DMS53 (cell line): ENCODE measurements around the gene HDGFL3.
A peak's percentile ranks its signal among the peaks of the same experiment; 100 is the strongest.
"Not testable (repeated sequence)": the region's sequence is repeated elsewhere in the genome, so short reads cannot be mapped to it uniquely, and the experiment has no call there.

Source experiments
- DNase-seq: peaks from one replicate; lab custom pipeline; 2025; lab: John Stamatoyannopoulos, UW

Gene HDGFL3

GRCh38 chr15:83194528-83194927 lies 13.1 kb downstream of the HDGFL3 start:
- no peak for DNase-seq

GRCh38 chr15:83193721-83194120 lies 13.9 kb downstream of the HDGFL3 start:
- DNase-seq: no peak

GRCh38 chr15:83192742-83193141 lies 14.9 kb downstream of the HDGFL3 start:
- no peak for DNase-seq

GRCh38 chr15:83190450-83190849 lies 17.2 kb downstream of the HDGFL3 start:
- no peak for DNase-seq

- DNase-seq: no peak
Measured at GRCh38 chr15:83185561-83185960, 22.1 kb downstream of the HDGFL3 start.

GRCh38 chr15:83178869-83179325 lies 28.7 kb downstream of the HDGFL3 start:
- no peak for DNase-seq

- no peak for DNase-seq
Measured at GRCh38 chr15:83178390-83178789, 29.2 kb downstream of the HDGFL3 start.

GRCh38 chr15:83174891-83175290 lies 32.7 kb downstream of the HDGFL3 start:
- no peak for DNase-seq

- DNase-seq: no peak
Measured at GRCh38 chr15:83170474-83171165, 37.0 kb downstream of the HDGFL3 start.

- not testable (repeated sequence) for DNase-seq
Measured at GRCh38 chr15:83169576-83169975, 38.0 kb downstream of the HDGFL3 start.

GRCh38 chr15:83166830-83167229 lies 40.8 kb downstream of the HDGFL3 start:
- DNase-seq: no peak

GRCh38 chr15:83166218-83166617 lies 41.4 kb downstream of the HDGFL3 start:
- no peak for DNase-seq

GRCh38 chr15:83164771-83165404 lies 42.7 kb downstream of the HDGFL3 start:
- no peak for DNase-seq

- no peak for DNase-seq
Measured at GRCh38 chr15:83164111-83164770, 43.4 kb downstream of the HDGFL3 start.

- no peak for DNase-seq
Measured at GRCh38 chr15:83163032-83163431, 44.6 kb downstream of the HDGFL3 start.

GRCh38 chr15:83160741-83161140 lies 46.9 kb downstream of the HDGFL3 start:
- DNase-seq: no peak

- DNase-seq: peak; percentile 38
Measured at GRCh38 chr15:83158393-83158792, 49.2 kb downstream of the HDGFL3 start.

- no peak for DNase-seq
Measured at GRCh38 chr15:83155942-83156341, 51.7 kb downstream of the HDGFL3 start.

GRCh38 chr15:83153288-83153687 lies 54.3 kb downstream of the HDGFL3 start:
- DNase-seq: no peak

GRCh38 chr15:83144771-83145170 lies 62.9 kb downstream of the HDGFL3 start:
- DNase-seq: no peak

GRCh38 chr15:83142151-83142550 lies 65.5 kb downstream of the HDGFL3 start:
- DNase-seq: not testable (repeated sequence)

- DNase-seq: no peak
Measured at GRCh38 chr15:83132861-83133523, 74.6 kb downstream of the HDGFL3 start.

- DNase-seq: no peak
Measured at GRCh38 chr15:83129791-83130190, 77.8 kb downstream of the HDGFL3 start.
